H1 (cell line): ENCODE results near the gene FUT2.

Source experiments
- EZH2 ChIP-seq: fragments of 200-600 bp; sonication (generic); IDR thresholded peaks from 2 replicates; pipeline ENCODE4 v1.7.1; 2012; ENCODE audit warnings: low read depth, mild to moderate bottlenecking, moderate library complexity, low read length, inconsistent platforms; ENCODE audit not compliant: severe bottlenecking
- POLR2A ChIP-seq, 2 experiments: IDR thresholded peaks; 1 replicate in 1 of 2; 2 replicates in 1 of 2; pipeline ENCODE4 v1.6.1; 2011; ENCODE audit warnings: low read depth in 2 of 2, low read length in 2 of 2, mild to moderate bottlenecking in 2 of 2; ENCODE audit errors: control extremely low read depth in 1 of 2
- POLR2AphosphoS5 ChIP-seq: IDR thresholded peaks from 2 replicates; pipeline ENCODE4 v1.6.1; 2011; ENCODE audit warnings: low read depth, low read length
- RXRA ChIP-seq: IDR thresholded peaks from 2 replicates; pipeline ENCODE4 v1.6.1; 2011; ENCODE audit warnings: low read depth, mild to moderate bottlenecking, low read length, moderate library complexity; ENCODE audit not compliant: insufficient read depth
- SIN3A ChIP-seq, 2 experiments: IDR thresholded peaks in 1 of 2; conservative IDR thresholded peaks in 1 of 2; 2 replicates each; pipeline ENCODE4 v1.6.1; 2011 to 2012; ENCODE audit warnings: low read length in 2 of 2, improper control_type of control experiment in 1 of 2, low read depth in 1 of 2, mild to moderate bottlenecking in 1 of 2
- SP1 ChIP-seq: IDR thresholded peaks from 2 replicates; pipeline ENCODE4 v1.6.1; 2011; ENCODE audit warnings: low read depth, low read length
- ZNF274 ChIP-seq: IDR thresholded peaks from 2 replicates; pipeline ENCODE4 v1.7.0; 2012; ENCODE audit warnings: low read length, borderline replicate concordance; ENCODE audit errors: extremely low read depth
- TF ChIP-seq, protein P1 (sequence below), 3 experiments: IDR thresholded peaks; 1 replicate in 2 of 3; 2 replicates in 1 of 3; pipeline versions ENCODE4 v1.5.1 to v1.6.1; 2011; ENCODE audit warnings: low read length in 3 of 3, mild to moderate bottlenecking in 3 of 3, inconsistent platforms in 2 of 3, low read depth in 1 of 3, moderate library complexity in 1 of 3; ENCODE audit not compliant: insufficient read depth in 1 of 3; ENCODE audit errors: control extremely low read depth in 1 of 3
- TF ChIP-seq, protein P2 (sequence below): IDR thresholded peaks from 2 replicates; pipeline ENCODE4 v1.6.1; 2012; ENCODE audit warnings: inconsistent platforms

DNA sequence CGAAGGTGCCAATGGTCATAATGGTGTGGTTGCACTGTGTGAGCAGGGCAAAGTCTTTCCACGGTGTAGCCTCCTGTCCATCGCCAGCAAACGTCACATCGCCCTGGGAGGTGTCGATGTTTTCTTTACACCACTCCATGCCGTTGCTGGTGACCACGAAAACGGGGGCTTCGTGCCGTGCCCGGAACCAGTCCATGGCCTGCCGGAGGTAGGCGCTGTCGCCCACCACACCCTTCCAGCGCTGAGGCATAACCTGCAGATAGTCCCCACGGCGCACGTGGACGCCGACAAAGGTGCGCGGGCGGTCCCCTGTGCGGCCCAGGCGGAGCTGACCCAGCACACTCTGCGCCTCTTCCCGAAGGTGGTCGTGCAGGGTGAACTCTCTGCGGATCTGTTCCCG is 54.6 kb downstream of the FUT2 start:
- TF ChIP-seq, protein P1, sequence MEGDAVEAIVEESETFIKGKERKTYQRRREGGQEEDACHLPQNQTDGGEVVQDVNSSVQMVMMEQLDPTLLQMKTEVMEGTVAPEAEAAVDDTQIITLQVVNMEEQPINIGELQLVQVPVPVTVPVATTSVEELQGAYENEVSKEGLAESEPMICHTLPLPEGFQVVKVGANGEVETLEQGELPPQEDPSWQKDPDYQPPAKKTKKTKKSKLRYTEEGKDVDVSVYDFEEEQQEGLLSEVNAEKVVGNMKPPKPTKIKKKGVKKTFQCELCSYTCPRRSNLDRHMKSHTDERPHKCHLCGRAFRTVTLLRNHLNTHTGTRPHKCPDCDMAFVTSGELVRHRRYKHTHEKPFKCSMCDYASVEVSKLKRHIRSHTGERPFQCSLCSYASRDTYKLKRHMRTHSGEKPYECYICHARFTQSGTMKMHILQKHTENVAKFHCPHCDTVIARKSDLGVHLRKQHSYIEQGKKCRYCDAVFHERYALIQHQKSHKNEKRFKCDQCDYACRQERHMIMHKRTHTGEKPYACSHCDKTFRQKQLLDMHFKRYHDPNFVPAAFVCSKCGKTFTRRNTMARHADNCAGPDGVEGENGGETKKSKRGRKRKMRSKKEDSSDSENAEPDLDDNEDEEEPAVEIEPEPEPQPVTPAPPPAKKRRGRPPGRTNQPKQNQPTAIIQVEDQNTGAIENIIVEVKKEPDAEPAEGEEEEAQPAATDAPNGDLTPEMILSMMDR (IDR thresholded peaks at IDR 0.05; ENCODE audit: control extremely low read depth in 1 of 3, insufficient read depth in 1 of 3, low read depth in 1 of 3, low read length in 3 of 3) = no peak
- TF ChIP-seq ZNF274 (no peak), RXRA (no peak), SIN3A (conservative IDR thresholded peaks at IDR 0.05 in 1 of 2, IDR thresholded peaks at IDR 0.05 in 1 of 2; ENCODE audit: low read depth in 1 of 2, low read length in 2 of 2) (no peak), SP1 (no peak), POLR2A (IDR thresholded peaks at IDR 0.05; ENCODE audit: control extremely low read depth in 1 of 2, low read depth in 2 of 2, low read length in 2 of 2) (no peak), POLR2AphosphoS5 (no peak), EZH2 (no peak)
- TF ChIP-seq, protein P2, sequence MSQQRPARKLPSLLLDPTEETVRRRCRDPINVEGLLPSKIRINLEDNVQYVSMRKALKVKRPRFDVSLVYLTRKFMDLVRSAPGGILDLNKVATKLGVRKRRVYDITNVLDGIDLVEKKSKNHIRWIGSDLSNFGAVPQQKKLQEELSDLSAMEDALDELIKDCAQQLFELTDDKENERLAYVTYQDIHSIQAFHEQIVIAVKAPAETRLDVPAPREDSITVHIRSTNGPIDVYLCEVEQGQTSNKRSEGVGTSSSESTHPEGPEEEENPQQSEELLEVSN = no peak
